Measurements from ENCODE around the gene GRAMD1A. TPM values are rescaled to one million over a fixed set of nuclear protein-coding genes. Genes with fewer than 3 reads are reported as not detected.
A peak's percentile ranks its signal among the peaks of the same experiment; 100 is the strongest.
"Not testable (repeated sequence)": the region's sequence is repeated elsewhere in the genome, so short reads cannot be mapped to it uniquely, and the experiment has no call there.

Gene GRAMD1A
- total RNA-seq, 1 experiment from 2014 or later: 125 TPM

GRCh38 chr19:35013820-35014754 is 14.0 kb downstream of the GRAMD1A start:
- no peak overlapping the region for H4K8ac ChIP-seq (replicated peaks; ENCODE audit: insufficient read length, low read depth, low read length)
- WGBS (ENCODE audit: extremely low coverage, insufficient read length, low lambda C conversion rate): no CpG with 5 or more reads among the region's 23 CpGs
- no peak overlapping the region for H3T11ph ChIP-seq (ENCODE audit: low read length)
- H2AK5ac ChIP-seq (ENCODE audit: insufficient read length, low read length): no peak overlapping the region
- Mint-ChIP-seq H3K4me3 (no peak overlapping the region), H3K9me3 (no peaks in the 10 kb centered on the region), H3K4me1 (0 out of 4 replicates have a peak, but pooled peaks cover 0 to 6% of the 10 kb centered on the region in 2 experiments), H3K36me3 (ENCODE audit: insufficient read depth in 1 of 3, low read depth in 3 of 3) (peaks cover 74 to 97% (median 88%) of the 10 kb centered on the region in 3 experiments), H3K27ac (peak overlapping the region in 2 of 3 experiments; percentile 42 to 97; a peak in 4 of 7 replicates), H3K27me3 (ENCODE audit: low read depth) (no peaks in the 10 kb centered on the region)
- no peaks in the 10 kb centered on the region for H4K20me1 ChIP-seq (ENCODE audit: control insufficient read depth, insufficient read depth, insufficient read length)
- no peak overlapping the region for H3K4me2 ChIP-seq (ENCODE audit: insufficient read depth, insufficient read length, low read length)
- no peak overlapping the region for H3K9ac ChIP-seq (ENCODE audit: extremely low read depth, insufficient read length, low read length)
- TF ChIP-seq CTCF (conservative IDR thresholded peaks at IDR 0.05): no peak
- H4K5ac ChIP-seq (ENCODE audit: insufficient read length, low read depth, low read length): no peak overlapping the region
- no peaks in the 10 kb centered on the region for H3K27me3 ChIP-seq (ENCODE audit: insufficient read depth, low read length)
- no peak overlapping the region for H2BK15ac ChIP-seq (ENCODE audit: low read depth, low read length)
- H3K79me2 ChIP-seq (ENCODE audit: insufficient read depth, low read length): no peaks in the 10 kb centered on the region
- DNase-seq: no peak
- no peak overlapping the region for H2AFZ ChIP-seq (ENCODE audit: low read length)
- H2BK12ac ChIP-seq (ENCODE audit: insufficient read length, low read depth, low read length): no peak overlapping the region
- no peak overlapping the region for H2BK120ac ChIP-seq (ENCODE audit: low read depth, low read length, poor library complexity, severe bottlenecking)
- no peak overlapping the region for H3K27ac ChIP-seq (ENCODE audit: insufficient read length, low read depth, low read length)
- no peak overlapping the region for H2BK20ac ChIP-seq (ENCODE audit: low read depth, low read length, poor library complexity, severe bottlenecking)
- no peak overlapping the region for H2BK5ac ChIP-seq (ENCODE audit: insufficient read length, low read length)
- H3K23ac ChIP-seq (ENCODE audit: insufficient read length, low read depth, low read length): no peak overlapping the region
- no peak overlapping the region for H3K14ac ChIP-seq (ENCODE audit: insufficient read depth, low read length)
- H4K91ac ChIP-seq (ENCODE audit: insufficient read length, low read depth, low read length): no peak overlapping the region
- no peak overlapping the region for H3K4ac ChIP-seq (ENCODE audit: low read depth, low read length)
- no peak overlapping the region for H3K56ac ChIP-seq (ENCODE audit: insufficient read length, low read depth, low read length)
- no peaks in the 10 kb centered on the region for H3K9me3 ChIP-seq (ENCODE audit: control insufficient read depth, low read depth, low read length)
- no peaks in the 10 kb centered on the region for H3K79me1 ChIP-seq (ENCODE audit: insufficient read depth, low read depth, low read length, poor library complexity, severe bottlenecking)
- no peaks in the 10 kb centered on the region for H3K23me2 ChIP-seq (ENCODE audit: insufficient read length, low read depth, low read length, poor library complexity, severe bottlenecking)
- H3K4me1 ChIP-seq (ENCODE audit: insufficient read depth, low read length): no peaks in the 10 kb centered on the region
- no peak overlapping the region for H3K18ac ChIP-seq (ENCODE audit: insufficient read length, low read depth, low read length)

DNA sequence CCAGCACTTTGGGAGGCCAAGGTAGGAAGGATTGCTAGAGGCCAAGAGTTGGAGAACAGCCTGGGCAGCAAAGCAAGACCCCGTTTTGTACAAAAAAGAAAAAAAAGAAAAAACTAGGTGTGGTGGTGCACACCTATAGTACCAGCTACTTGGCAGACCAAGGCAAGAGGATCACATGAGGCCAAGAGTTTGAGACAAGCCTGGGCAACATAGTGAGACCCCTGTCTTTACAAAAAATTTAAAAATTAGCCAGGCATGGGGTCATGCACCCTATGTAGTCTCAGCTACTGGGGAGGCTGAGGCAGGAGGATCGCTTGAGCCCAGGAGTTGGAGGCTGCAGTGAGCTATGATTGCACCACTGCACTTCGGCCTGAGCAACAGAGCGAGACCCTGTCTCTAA is 14.7 kb downstream of the GRAMD1A start:
- not testable (repeated sequence) for H3K9me3 ChIP-seq (ENCODE audit: control insufficient read depth, low read depth, low read length); H3K4me2 ChIP-seq (ENCODE audit: insufficient read depth, insufficient read length, low read length); H3K9me3 Mint-ChIP-seq; H3K79me2 ChIP-seq (ENCODE audit: insufficient read depth, low read length); H3K4me1 Mint-ChIP-seq; H3K27ac Mint-ChIP-seq; H4K20me1 ChIP-seq (ENCODE audit: control insufficient read depth, insufficient read depth, insufficient read length); H3K27me3 Mint-ChIP-seq (ENCODE audit: low read depth); H2BK20ac ChIP-seq (ENCODE audit: low read depth, low read length, poor library complexity, severe bottlenecking); H3K4me3 Mint-ChIP-seq; DNase-seq; H3K27ac ChIP-seq (ENCODE audit: insufficient read length, low read depth, low read length); H4K8ac ChIP-seq (replicated peaks; ENCODE audit: insufficient read length, low read depth, low read length); H3K4me1 ChIP-seq (ENCODE audit: insufficient read depth, low read length); H2AK5ac ChIP-seq (ENCODE audit: insufficient read length, low read length); H3K9ac ChIP-seq (ENCODE audit: extremely low read depth, insufficient read length, low read length); H3K27me3 ChIP-seq (ENCODE audit: insufficient read depth, low read length); H3K14ac ChIP-seq (ENCODE audit: insufficient read depth, low read length); H3K18ac ChIP-seq (ENCODE audit: insufficient read length, low read depth, low read length); H4K91ac ChIP-seq (ENCODE audit: insufficient read length, low read depth, low read length); H2BK5ac ChIP-seq (ENCODE audit: insufficient read length, low read length); H2AFZ ChIP-seq (ENCODE audit: low read length); H2BK15ac ChIP-seq (ENCODE audit: low read depth, low read length); H2BK120ac ChIP-seq (ENCODE audit: low read depth, low read length, poor library complexity, severe bottlenecking); H2BK12ac ChIP-seq (ENCODE audit: insufficient read length, low read depth, low read length); H3K23me2 ChIP-seq (ENCODE audit: insufficient read length, low read depth, low read length, poor library complexity, severe bottlenecking); H4K5ac ChIP-seq (ENCODE audit: insufficient read length, low read depth, low read length); H3K4ac ChIP-seq (ENCODE audit: low read depth, low read length); H3T11ph ChIP-seq (ENCODE audit: low read length); H3K23ac ChIP-seq (ENCODE audit: insufficient read length, low read depth, low read length); H3K56ac ChIP-seq (ENCODE audit: insufficient read length, low read depth, low read length); H3K79me1 ChIP-seq (ENCODE audit: insufficient read depth, low read depth, low read length, poor library complexity, severe bottlenecking)
- no CpG with 5 or more reads among the region's 4 CpGs for WGBS (ENCODE audit: extremely low coverage, insufficient read length, low lambda C conversion rate)
- H3K36me3 Mint-ChIP-seq (ENCODE audit: insufficient read depth in 1 of 3, low read depth in 3 of 3): peaks cover 71 to 97% (median 88%) of the 10 kb centered on the region in 3 experiments
